Non-pigmented ciliary epithelial cell (primary cell): ENCODE results near the gene PHACTR3.
"Not testable (repeated sequence)": the region's sequence is repeated elsewhere in the genome, so short reads cannot be mapped to it uniquely, and the experiment has no call there.

ENCODE experiments used
- DNase-seq: peaks from one replicate; pipeline ENCODE4 v3.0.0-alpha.2; 2010; ENCODE audit warnings: low read depth

PHACTR3 gene

GRCh38 chr20:59589086-59589684 is 15.2 kb upstream of the PHACTR3 start:
- no peak for DNase-seq

- DNase-seq, result no peak
Observed at GRCh38 chr20:59591061-59591460, 13.3 kb upstream of the PHACTR3 start.

GRCh38 chr20:59596690-59597089 is 7.7 kb upstream of the PHACTR3 start:
- DNase-seq, result no peak

- no peak for DNase-seq
Observed at GRCh38 chr20:59597240-59597639, 7.1 kb upstream of the PHACTR3 start.

DNA sequence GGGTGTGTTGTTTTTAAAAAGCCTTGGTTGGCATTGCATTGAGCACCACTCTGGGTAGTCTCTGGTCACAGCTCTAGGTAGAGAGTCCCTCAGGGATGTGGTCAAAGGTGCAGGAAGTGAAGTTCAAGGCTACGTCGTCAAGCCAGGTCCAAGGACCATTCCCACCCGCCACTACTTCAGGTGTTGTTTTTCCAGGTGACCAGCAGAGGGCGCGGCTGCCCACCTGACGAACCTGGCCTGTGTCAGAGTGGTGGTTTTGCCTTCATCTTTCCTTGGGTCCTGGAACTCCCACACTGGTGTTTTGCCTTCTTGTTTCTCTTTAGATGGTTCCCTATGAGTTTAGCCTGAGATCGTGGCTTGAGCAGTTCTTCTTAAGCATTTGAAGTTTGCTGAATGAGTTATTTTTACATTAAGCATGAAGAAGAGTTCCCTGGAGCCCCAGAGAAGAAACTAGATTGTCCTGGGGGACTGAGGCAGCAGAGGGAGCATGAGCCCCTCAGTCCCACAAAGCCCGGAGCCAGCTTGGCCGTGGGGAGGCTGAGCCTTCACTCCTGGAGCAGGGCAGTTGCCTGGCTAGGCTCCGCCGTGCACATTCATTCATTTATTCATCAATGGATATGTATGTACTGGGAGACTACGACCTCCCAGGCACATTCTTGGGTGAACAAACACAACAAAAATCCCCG is 5.6 kb upstream of the PHACTR3 start:
- DNase-seq, result no peak

- DNase-seq, result no peak
Observed at GRCh38 chr20:59599941-59600340, 4.4 kb upstream of the PHACTR3 start.

DNA sequence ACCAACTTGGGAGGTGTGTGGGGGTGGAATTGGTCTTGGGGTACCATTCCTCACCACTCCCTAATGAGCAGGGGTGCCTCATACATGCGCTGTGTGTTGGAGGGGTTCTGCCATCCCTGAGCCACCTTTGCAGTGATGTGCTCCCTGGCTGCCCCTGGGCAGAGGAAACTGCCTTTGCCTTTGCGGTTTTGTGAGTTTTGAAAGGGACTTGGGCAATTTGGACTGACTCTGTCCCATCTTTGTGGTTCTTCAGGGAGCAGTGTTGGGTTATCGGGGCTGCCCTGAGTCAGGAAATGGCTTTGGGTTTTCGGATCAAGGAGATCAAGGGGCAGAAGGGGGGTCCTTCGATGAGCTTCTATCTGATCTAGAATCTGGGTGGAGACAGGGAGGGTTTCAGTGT is 3.9 kb upstream of the PHACTR3 start:
- no peak for DNase-seq

DNA sequence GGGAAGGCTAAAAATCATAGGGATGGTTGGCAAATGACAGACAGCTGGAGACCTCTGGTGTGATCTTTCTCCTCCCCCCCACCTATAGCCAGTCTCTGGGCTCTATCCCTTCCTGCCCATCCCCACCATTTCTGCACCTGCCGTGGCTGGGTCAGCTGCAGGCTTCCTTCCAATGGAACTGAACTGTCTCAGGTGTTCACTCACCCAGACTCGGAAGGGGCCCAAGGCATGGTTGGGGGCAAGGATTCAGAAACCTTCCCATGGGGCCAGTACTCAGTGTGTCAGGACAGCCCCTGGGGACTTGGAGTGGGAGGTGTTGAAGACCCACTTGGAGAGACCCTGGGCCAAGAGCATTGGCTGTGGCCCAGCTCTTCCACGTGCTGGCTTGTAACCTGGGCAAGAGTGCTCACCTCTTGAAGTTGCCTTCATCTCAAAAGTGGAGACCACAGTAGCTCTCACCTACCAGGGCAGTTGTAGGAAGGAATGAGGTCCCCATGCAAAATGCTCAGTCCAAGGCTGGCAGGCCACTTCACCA is 1.7 kb upstream of the PHACTR3 start:
- DNase-seq, result no peak

DNA sequence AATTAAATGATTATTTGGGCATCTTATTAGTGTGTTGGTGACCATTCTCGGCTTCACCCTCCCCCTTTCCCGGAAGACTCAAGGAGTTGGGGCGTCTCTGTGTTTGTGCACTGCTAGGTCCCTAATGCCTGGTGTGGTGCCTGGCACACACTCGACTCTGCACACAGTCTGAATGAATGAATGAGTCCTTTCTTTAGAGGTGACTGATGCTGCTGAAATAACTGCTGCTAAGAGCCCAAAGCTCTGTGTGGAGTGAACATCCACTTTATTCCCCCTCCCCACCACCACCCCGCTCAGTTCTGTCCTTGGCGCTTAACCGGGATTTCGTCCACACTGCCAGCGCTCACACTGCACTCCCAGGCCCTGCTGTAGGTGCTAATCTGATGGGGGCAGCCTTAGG is 1.2 kb upstream of the PHACTR3 start:
- DNase-seq, result no peak

DNA sequence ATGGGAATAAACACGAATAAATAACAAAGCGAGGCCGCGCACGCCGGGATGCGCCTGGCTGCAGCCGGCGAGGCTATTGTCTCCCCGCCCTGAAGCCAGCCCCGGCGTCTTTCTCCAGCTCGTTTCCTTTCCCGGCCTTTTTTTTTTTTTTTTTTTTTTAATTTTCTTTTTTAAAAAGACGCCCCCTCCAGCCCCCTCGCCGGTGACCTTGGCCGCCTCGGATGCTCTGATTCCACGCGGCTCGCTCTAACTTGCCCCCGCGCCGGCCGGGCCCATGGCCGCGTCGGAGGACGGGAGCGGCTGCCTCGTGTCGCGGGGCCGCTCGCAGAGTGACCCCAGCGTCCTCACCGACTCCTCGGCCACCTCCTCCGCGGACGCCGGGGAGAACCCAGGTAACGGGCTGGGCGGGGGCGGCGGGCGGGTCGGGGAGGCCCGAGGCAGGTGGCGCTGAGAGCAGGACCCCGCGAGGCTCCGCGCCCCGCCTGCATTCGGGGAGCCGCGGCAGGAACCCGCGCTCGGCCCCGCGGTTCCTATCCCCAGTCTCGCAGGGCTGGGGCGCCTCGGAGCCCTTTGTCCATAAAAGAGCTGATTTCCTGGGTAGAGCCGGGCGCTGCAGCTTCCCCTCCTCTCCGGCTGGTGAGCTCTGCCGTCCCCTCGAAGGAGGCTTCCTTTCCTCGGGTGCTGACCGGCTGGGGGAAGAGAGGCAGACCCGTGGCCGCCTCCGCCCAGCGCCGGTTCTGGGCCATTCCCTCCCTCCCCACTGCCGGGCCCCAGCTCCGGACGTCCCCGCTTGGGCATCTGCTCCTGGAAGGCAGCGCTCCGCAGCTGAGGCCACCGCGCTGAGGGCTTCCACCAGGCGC is 631 bp downstream of the PHACTR3 start:
- no peak for DNase-seq

- no peak for DNase-seq
Observed at GRCh38 chr20:59605601-59606364, 1.4 kb downstream of the PHACTR3 start.

DNA sequence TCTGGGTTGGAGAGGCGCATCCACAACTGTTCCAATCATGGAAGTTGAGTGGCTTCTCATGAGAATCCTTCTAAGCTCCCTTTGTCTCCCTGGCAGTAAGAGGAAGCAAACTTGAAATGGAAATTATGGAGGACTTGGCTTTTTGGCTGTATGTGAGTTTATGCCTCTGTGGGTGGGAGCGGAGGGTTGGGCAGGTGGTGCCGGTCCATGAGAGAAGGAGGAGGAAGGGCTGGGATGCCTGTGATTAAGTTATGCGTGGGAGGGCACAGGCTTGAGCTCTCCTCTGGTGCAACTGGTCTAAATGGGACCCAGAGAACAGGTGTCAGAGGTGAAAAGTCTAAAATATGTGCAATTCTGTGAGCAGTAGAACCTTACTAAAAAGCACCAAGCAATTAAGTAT is 2.2 kb downstream of the PHACTR3 start:
- no peak for DNase-seq

DNA sequence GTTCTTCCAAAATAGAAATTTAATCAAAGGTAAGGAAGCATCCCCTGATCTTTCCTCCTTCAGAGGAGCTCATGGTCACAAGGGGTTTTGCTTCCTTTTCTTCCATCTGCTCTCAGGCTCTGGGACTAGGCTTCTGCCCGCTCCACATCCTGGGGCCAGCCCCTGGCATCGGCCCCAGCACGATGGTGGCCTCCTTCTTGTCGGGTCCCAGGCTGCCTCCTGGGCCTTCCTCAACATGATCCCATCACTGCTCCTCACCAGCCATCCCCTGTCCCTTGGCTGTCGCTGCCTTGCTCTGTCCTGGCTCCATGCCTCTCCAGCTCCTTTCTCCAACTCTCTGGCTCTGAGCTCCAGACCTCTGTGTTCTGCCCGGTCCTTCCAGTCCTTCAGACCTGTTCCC is 4.1 kb downstream of the PHACTR3 start:
- DNase-seq, result no peak

DNA sequence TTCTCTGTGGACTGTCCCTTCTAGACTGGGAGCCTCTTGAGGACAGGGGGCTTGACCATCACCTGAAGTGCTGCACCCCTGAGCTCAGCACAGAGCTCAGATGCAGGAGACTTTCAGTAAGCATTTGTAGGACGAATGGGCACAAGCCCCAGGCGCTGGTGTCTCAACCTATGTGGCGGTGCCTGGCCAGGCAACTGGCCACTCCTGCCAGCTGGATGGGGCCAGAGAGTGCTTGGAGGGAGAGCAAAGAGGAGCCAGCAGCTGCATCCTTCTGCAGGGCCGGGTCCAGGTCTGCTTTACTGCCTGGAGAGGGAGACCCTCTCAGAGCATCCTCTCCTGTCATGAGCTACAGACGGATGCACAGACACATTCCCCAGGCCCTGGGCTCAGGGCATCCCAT is 4.5 kb downstream of the PHACTR3 start:
- DNase-seq, result no peak

DNA sequence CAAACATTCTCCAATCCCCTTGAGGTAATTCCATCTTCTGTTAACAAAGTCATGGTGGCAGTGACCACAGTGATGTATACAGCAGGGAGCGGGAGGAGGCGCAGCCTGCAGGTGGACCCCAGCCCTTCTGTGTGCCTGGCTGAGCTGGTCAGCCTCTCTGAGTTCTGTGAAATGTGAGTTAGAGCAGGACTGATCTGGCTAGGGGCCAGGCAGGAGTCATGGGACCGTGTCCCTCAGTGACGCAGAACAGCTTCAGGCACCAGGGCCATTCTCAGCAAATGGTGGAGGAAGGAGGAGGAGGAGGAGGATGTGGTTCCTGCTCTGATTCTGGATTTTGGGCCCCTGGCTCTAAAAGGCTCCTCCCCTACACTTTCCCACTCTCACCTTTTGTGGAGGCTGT is 6.9 kb downstream of the PHACTR3 start:
- DNase-seq, result no peak

DNA sequence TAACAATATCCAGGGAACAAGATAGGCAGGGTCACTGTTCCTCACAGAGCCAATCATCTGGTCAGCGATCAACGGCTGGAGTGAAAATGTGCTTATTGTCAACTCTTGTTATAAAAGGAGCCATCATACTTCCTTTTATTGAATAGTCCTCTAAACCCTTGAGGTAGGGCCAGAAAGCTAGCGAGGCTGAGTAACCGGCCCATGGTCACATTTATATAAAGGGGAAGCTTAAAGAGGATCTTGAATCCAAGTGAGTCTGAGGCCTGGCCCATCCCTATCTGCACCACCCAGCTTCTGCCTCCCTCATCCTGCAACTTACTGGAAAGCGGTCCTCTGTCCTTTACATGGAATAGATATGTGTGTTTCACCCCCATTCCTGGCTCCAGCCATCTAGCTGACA is 9.5 kb downstream of the PHACTR3 start:
- no peak for DNase-seq

DNA sequence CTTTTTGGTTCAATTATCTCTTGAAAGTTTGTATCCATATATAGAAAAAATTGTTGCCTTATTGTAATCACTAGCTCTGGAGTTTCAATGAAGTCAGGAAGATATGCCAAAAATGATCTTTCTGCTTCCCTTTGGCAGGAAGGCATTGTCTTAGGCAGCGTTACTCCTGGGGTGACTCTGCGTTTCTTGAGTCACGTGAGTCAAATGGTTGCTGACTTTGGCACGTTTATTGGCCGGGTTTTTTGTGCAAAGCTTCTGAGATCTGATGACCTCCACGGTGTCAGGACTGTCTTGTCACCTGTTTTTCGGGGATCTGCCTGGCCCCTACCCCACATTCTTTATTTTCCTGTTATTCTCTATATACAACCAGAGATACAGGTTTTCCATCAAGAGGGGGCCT is 10.4 kb downstream of the PHACTR3 start:
- DNase-seq, result no peak

GRCh38 chr20:59616306-59616705 is 12.0 kb downstream of the PHACTR3 start:
- DNase-seq, result no peak

DNA sequence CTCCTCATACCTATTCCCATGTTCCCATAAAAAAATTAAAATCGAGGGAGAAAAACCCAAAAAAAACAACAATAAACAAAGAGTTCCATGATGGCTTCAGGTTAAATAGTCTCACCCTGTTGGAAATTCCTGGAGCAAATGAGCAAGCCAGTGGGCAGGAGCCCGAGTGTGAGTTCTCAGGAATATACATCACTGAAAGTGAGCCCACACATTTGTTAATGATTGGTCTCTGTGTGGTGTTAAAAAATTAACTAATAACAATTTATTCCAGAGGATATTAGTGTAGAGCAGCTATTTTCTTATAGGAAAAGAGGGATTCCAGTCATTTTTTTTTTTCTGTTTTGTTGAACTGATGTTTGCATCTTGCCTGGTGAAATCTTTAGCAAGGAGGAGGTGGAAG is 12.9 kb downstream of the PHACTR3 start:
- DNase-seq, result no peak

GRCh38 chr20:59618131-59618530 is 13.8 kb downstream of the PHACTR3 start:
- DNase-seq, result no peak

DNA sequence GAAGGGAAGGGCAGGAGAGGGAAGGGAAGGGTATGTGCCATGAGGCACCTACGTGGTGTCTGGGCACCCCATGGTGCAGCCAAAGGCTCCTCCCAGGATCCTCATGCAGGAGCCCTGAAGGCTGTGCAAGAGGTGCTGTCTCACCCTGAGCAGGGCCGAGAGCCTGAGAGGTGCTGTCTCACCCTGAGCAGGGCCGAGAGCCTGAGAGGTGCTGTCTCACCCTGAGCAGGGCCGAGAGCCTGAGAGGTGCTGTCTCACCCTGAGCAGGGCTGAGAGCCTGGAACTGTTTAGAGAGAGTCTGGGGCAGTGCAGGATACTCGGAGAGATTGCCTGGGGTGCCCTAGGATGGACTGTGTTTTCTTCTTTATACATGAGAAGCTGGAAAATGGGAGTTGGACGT is 14.2 kb downstream of the PHACTR3 start:
- not testable (repeated sequence) for DNase-seq

GRCh38 chr20:59620860-59621505 is 16.6 kb downstream of the PHACTR3 start:
- DNase-seq, result no peak
